GM23338 (cell line): ENCODE results near the gene PDE10A. TPM values are rescaled to one million over a fixed set of nuclear protein-coding genes. Genes with fewer than 3 reads are reported as not detected.

Experiments used
- ATAC-seq: fragments of 200-7000 bp; cut with Tn5 transposase; 3 replicates; pipeline ENCODE4 v1.9.1; 2020
- DNase-seq: peaks from one replicate; pipeline ENCODE4 v3.0.0-alpha.2; 2015; ENCODE audit warnings: low spot score
- H2AFZ ChIP-seq: fragments of 200-600 bp; sonication (generic); 2 replicates; pipeline ENCODE4 v1.8.0; 2016; ENCODE audit warnings: antibody characterized with exemption, mild to moderate bottlenecking, moderate library complexity
- H3F3A ChIP-seq: fragments of 200-600 bp; sonication (generic); replicated peaks from 2 replicates; pipeline ENCODE4 v1.8.0; 2017; ENCODE audit warnings: antibody characterized with exemption, mixed run types, low read depth
- H3K27ac ChIP-seq: fragments of 200-600 bp; sonication (generic); 2 replicates; pipeline ENCODE4 v1.6.1; 2016; ENCODE audit warnings: low read depth
- H3K27me3 ChIP-seq: fragments of 200-600 bp; sonication (generic); 2 replicates; pipeline ENCODE4 v1.8.0; 2016; ENCODE audit warnings: mild to moderate bottlenecking, mixed run types, moderate library complexity; ENCODE audit not compliant: insufficient read depth
- H3K36me3 ChIP-seq: fragments of 200-600 bp; sonication (generic); 2 replicates; pipeline ENCODE4 v1.8.0; 2016; ENCODE audit warnings: mild to moderate bottlenecking; ENCODE audit not compliant: insufficient read depth
- H3K4me1 ChIP-seq: fragments of 200-600 bp; sonication (generic); 2 replicates; pipeline ENCODE4 v1.8.0; 2016; ENCODE audit warnings: mild to moderate bottlenecking, moderate library complexity; ENCODE audit not compliant: insufficient read depth
- H3K4me2 ChIP-seq: fragments of 200-600 bp; sonication (generic); 2 replicates; pipeline ENCODE4 v1.7.1; 2017; ENCODE audit warnings: mixed run types
- H3K4me3 ChIP-seq: fragments of 200-600 bp; sonication (generic); 2 replicates; pipeline ENCODE4 v1.6.1; 2016; ENCODE audit warnings: mixed run types
- H3K79me2 ChIP-seq: fragments of 200-600 bp; sonication (generic); replicated peaks from 2 replicates; pipeline ENCODE4 v1.8.0; 2017; ENCODE audit warnings: mild to moderate bottlenecking; ENCODE audit not compliant: insufficient read depth
- H3K9me2 ChIP-seq: fragments of 200-600 bp; sonication (generic); 2 replicates; pipeline ENCODE4 v1.8.0; 2017; ENCODE audit not compliant: insufficient read depth
- H4K20me1 ChIP-seq: fragments of 200-600 bp; sonication (generic); replicated peaks from 2 replicates; pipeline ENCODE4 v1.8.0; 2017; ENCODE audit warnings: mild to moderate bottlenecking; ENCODE audit not compliant: insufficient read depth
- H3K27ac Mint-ChIP-seq: 2 replicates; pipeline ENCODE4 v1.8.0; 2020; ENCODE audit warnings: inconsistent platforms, mild to moderate bottlenecking, moderate library complexity, mixed read lengths
- H3K27me3 Mint-ChIP-seq: 3 replicates; pipeline ENCODE4 v1.8.0; 2022; ENCODE audit warnings: low read depth, mild to moderate bottlenecking, moderate library complexity, mixed read lengths, inconsistent platforms; ENCODE audit not compliant: insufficient read depth, poor library complexity
- H3K36me3 Mint-ChIP-seq: 3 replicates; pipeline ENCODE4 v1.8.0; 2021; ENCODE audit warnings: low read depth, mild to moderate bottlenecking, inconsistent platforms, moderate library complexity, mixed read lengths
- H3K4me1 Mint-ChIP-seq: 3 replicates; pipeline ENCODE4 v1.8.0; 2020; ENCODE audit warnings: mild to moderate bottlenecking, inconsistent platforms, mixed read lengths
- H3K4me3 Mint-ChIP-seq: 3 replicates; pipeline ENCODE4 v1.8.0; 2021; ENCODE audit warnings: moderate library complexity, mild to moderate bottlenecking, inconsistent platforms, mixed read lengths
- H3K9me3 Mint-ChIP-seq: 3 replicates; pipeline ENCODE4 v1.8.0; 2020; ENCODE audit warnings: moderate library complexity, mild to moderate bottlenecking, inconsistent platforms, mixed read lengths
- CREB1 ChIP-seq: fragments of 250-450 bp; sonication (Bioruptor Pico); IDR thresholded peaks from 2 replicates; pipeline ENCODE4 v1.5.0; 2020; ENCODE audit warnings: low read depth, mild to moderate bottlenecking, moderate library complexity
- CTCF ChIP-seq, 2 experiments: fragments of 200-600 bp in 1 of 2; sonication (generic) in 1 of 2; conservative IDR thresholded peaks; 2 replicates each; pipeline versions ENCODE4 v1.5.1 to v1.6.1; 2016 to 2017; ENCODE audit warnings: antibody characterized with exemption in 2 of 2, low read depth in 2 of 2, mild to moderate bottlenecking in 2 of 2, moderate library complexity in 1 of 2
- ETS1 ChIP-seq: IDR thresholded peaks from 2 replicates; pipeline ENCODE4 v1.6.1; 2016; ENCODE audit warnings: antibody characterized with exemption
- EZH2 ChIP-seq: fragments of 200-600 bp; sonication (generic); IDR thresholded peaks from one replicate; pipeline ENCODE4 v1.8.0; 2017; ENCODE audit warnings: antibody characterized with exemption, mild to moderate bottlenecking, low read depth; ENCODE audit not compliant: unreplicated experiment
- EZH2phosphoT487 ChIP-seq: fragments of 200-600 bp; sonication (generic); IDR thresholded peaks from one replicate; pipeline ENCODE4 v1.8.1; 2018; ENCODE audit warnings: antibody characterized with exemption; ENCODE audit not compliant: unreplicated experiment
- JUNB ChIP-seq: IDR thresholded peaks from one replicate; pipeline ENCODE4 v1.6.1; 2016; ENCODE audit warnings: antibody characterized with exemption; ENCODE audit not compliant: unreplicated experiment
- NANOG ChIP-seq: IDR thresholded peaks from 2 replicates; pipeline ENCODE4 v1.6.1; 2016; ENCODE audit warnings: antibody characterized with exemption, borderline replicate concordance
- POLR2AphosphoS5 ChIP-seq: IDR thresholded peaks from 2 replicates; pipeline ENCODE4 v1.6.1; 2016; ENCODE audit warnings: antibody characterized with exemption, low read depth
- REST ChIP-seq: IDR thresholded peaks from one replicate; pipeline ENCODE4 v1.6.1; 2018; ENCODE audit warnings: antibody characterized with exemption; ENCODE audit not compliant: unreplicated experiment
- STAT1 ChIP-seq: IDR thresholded peaks from one replicate; pipeline ENCODE4 v1.6.1; 2016; ENCODE audit warnings: antibody characterized with exemption; ENCODE audit not compliant: unreplicated experiment
- ZNF114 ChIP-seq: fragments of 250-450 bp; sonication (Bioruptor Pico); IDR thresholded peaks from 2 replicates; pipeline ENCODE4 v1.5.0; 2020; ENCODE audit warnings: mild to moderate bottlenecking, moderate library complexity
- ZNF331 ChIP-seq: fragments of 250-450 bp; sonication (Bioruptor Pico); IDR thresholded peaks from 2 replicates; pipeline ENCODE4 v1.5.0; 2020; ENCODE audit warnings: low read depth, mild to moderate bottlenecking, moderate library complexity
- ZNF462 ChIP-seq: fragments of 250-450 bp; sonication (Bioruptor Pico); IDR thresholded peaks from 2 replicates; pipeline ENCODE4 v1.5.0; 2020; ENCODE audit warnings: mild to moderate bottlenecking, moderate library complexity
- polyA plus RNA-seq: library from polyadenylated mRNA; unstranded; fragments of >200 nt; fragmentation: Nextera tagmentation; extraction: Ambion mirVana; gene quantifications from 2 replicates; pipeline ENCODE4 v1.2.1, GENCODE V29; 2016
- total RNA-seq: library from RNA; depleted of rRNA; stranded (reverse); fragments of >200 nt; shearing (Covaris generic); gene quantifications from 2 replicates; pipeline ENCODE4 v1.2.3, GENCODE V29; 2014

PDE10A gene
- total and polyA plus RNA-seq, 2 experiments from 2014 or later: 0.50 to 3.9 TPM

GRCh38 chr6:165599121-165599520, 63.9 kb downstream of the PDE10A start:
- peaks cover 3% of the 10 kb centered on the region; the same call in 2 of the 3 replicates for H3K9me3 Mint-ChIP-seq
- H3K36me3 Mint-ChIP-seq: no peaks in the 10 kb centered on the region
- no peaks in the 10 kb centered on the region for H3F3A ChIP-seq
- H3K27ac ChIP-seq: no peak overlapping the region
- H3K4me3 Mint-ChIP-seq: no peak overlapping the region; the same call in 2 of the 3 replicates
- DNase-seq: no peak
- TF ChIP-seq REST (no peak), ZNF331 (no peak), JUNB (no peak), ETS1 (no peak), EZH2phosphoT487 (no peak), ZNF462 (CRISPR knock-in tag) (no peak), EZH2 (no peak), NANOG (no peak), POLR2AphosphoS5 (no peak), CTCF (conservative IDR thresholded peaks at IDR 0.05; ENCODE audit: low read depth in 2 of 2) (no peak), STAT1 (no peak), CREB1 (CRISPR knock-in tag) (no peak), ZNF114 (CRISPR knock-in tag) (no peak)
- no peaks in the 10 kb centered on the region for H3K79me2 ChIP-seq
- H3K27ac Mint-ChIP-seq: no peak overlapping the region
- no peak overlapping the region for H2AFZ ChIP-seq
- no peak overlapping the region for H3K4me3 ChIP-seq
- peak; percentile 72 for ATAC-seq
- H3K4me1 ChIP-seq: peaks cover 7% of the 10 kb centered on the region
- H4K20me1 ChIP-seq: no peaks in the 10 kb centered on the region
- H3K4me2 ChIP-seq: 0 out of 2 replicates have a peak overlapping the region, but pooled peaks have one; percentile 5
- H3K27me3 ChIP-seq: no peaks in the 10 kb centered on the region
- no peaks in the 10 kb centered on the region for H3K36me3 ChIP-seq
- peaks cover 3% of the 10 kb centered on the region for H3K27me3 Mint-ChIP-seq
- peaks cover 20% of the 10 kb centered on the region for H3K4me1 Mint-ChIP-seq
- peaks cover 10% of the 10 kb centered on the region; the same call in 1 of the 2 replicates for H3K9me2 ChIP-seq
